Ammon's horn (tissue), 1 donor: ENCODE data around the gene DERL3.

Source experiments
- DNase-seq: peaks from one replicate; pipeline ENCODE4 v3.0.0-alpha.2; 2016; ENCODE audit warnings: low spot score

The DERL3 gene

DNA sequence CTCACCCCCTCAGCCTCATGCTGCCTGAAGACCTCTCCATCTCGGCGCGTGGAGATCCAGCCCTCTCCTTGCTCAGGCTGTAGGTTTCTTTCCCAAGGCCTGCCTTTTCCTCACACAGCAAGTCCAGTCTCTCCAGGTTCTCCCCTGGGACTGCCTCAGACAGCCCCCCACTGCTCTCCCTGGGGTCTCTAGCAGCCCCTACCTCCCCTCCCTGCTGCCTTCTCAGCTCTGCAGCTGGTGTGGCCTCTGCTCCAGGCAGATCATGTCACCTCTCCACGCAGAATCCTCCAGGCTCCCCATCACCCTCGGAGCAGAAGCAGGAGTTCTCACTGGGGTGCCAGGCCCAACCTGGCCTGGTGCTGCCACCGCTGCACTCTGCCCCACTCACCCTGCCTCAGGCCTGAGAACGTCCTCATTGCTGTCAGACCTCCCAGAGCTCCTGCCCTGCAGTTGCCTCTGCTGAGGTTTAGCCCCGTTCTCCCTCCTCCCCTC lies 36.9 kb downstream of the DERL3 start:
- DNase-seq = no peak

DNA sequence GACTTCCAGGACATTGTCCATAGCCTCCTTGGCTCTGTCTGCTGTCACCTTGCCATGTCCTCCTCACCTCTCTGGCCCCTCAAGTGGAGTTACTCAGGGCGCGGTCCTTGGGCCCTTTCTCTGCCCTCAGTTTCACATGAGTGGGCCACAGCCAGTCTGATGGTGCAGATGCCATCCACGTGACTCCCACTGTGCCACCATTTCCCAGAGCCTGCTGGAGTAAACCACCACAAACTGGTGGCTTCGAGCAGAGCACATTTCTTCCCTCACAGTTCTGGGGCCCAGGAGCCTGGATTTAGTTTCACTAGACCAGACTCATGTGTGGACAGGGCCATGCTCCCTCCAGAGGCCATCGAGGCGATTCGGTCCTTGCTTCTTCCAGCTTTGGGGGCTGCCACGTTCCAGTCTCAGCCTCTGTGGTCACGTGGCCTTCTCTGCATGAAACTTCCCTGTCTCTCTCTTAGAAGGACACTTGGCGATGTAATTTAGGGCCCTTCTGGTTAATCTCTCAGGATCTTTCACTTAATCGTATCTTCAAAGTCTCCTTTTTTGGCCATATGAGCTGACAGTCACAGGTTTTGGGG lies 37.5 kb downstream of the DERL3 start:
- DNase-seq = no peak

DNA sequence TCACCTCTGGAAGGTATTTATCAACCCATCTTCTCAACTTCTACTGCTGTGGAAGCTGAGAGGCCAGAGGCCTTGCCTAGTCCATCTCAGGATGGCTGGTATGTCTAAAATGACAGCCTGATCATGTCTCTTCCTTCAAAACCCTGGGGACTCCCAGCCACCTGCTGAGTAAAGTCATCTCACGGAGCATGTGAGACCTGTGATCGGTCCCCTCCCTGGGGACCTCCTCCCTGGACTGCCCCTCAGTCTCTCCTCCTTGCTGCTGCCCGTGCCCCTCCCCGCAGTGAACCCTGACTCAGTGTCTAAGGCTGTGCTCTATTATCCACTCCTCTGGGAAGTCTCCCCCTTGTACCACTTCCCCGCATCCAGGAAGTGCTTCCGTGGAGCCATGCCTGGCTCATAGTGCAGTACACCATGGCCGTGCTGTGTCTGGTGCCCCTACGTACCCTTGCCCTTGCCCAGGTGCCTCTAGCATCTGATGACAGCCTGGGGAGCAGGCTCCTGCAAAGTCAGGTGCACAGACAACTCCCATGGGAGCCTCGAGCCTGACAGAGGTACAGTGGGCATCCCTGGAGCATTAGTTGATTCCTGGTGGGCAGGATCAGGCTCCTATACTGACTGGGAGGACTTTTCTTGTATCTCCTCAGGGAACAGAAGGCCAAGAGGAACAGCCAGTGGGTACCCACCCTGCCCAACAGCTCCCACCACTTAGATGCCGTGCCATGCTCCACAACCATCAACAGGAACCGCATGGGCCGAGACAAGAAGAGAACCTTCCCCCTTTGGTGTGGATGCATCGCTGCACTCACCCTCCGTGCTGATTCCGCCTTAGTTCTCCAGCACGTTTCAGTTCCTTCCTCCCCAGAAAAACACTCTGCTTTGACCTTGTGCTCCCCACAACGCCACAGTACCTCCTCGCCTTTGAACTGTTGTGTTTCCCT lies 38.2 kb downstream of the DERL3 start:
- no peak for DNase-seq

DNA sequence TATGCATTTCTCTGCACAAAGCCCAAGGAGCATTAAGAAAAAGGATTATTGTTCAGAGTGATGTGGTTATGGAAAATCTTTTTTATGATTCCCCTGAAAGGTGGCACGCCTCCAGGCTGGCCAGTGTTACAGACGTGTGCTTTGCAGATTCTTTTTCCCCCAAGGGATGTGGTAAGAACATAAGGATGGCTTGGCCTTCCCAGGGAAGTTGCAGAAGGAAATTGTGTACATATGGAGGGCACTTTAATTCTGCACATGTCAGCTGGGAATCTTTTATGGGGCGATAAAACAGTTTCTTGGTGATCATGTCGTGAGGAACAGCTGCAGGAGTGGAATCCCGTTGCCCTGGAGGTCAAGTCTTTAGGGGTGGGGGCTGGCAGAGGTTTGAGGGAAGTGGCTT lies 42.3 kb downstream of the DERL3 start:
- DNase-seq = no peak

- no peak for DNase-seq
These were observed 45.5 kb downstream of the DERL3 start for GRCh38 chr22:23793326-23793725.

DNA sequence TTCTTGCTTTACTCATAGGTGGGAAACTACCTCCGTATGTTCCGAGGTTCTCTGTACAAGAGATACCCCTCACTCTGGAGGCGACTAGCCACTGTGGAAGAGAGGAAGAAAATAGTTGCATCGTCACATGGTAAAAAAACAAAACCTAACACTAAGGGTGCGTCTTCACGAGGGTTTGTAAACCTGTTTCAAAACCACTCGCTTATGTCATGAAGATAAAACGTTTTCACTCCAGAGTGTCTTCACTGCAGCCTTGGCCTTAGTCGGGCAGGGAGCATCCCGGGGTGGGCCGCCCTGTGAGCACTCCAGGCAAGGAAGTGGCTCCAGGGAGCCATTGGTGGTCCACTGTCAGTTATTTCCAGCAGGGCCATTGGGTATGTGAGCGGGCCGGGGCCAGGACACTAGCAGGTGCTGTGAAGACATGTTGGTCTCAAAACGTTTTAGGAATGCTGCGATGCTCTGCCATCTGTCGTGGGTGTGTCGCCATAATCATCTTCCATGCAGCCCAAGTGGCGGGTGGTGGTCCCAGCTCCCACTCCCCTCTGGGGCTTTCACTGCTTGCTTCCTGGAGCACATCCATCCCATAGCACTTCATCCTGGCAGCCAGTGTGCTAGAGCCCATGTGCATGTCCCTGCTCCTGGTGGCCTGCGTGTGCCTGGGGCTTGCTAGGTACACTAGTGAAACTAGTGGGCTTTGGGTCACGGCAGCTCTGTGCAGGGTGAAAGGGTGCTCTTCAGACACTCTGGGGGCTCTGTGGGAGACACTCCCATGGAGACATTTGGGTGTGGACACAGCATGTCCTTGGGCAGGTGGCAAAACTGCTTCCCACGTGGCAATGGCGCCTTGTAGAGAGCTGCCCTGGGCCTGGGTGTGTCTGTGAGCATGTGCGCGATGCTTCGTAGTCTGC lies 46.8 kb downstream of the DERL3 start:
- no peak for DNase-seq

GRCh38 chr22:23790819-23791737 lies 47.7 kb downstream of the DERL3 start:
- no peak for DNase-seq

DNA sequence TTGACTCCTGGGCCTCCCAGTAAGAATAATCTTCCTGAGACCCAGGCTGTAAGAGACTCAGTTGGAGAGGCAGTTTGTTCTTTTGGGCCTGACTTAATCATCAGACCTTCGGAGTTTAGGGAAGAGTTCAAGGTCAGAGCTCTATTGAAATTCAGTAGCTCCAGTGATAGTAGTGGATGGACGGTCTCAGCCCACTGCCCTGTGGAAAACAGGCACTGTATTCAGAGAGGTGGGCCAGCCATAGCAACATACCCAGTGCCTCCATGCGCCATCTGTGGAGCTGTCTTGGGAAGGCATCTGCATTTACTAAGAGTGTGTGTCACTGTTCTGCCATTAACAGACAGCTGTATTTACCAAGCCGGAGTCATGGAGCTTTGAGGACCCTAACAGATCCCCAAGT lies 49.2 kb downstream of the DERL3 start:
- DNase-seq = peak; percentile 55

GRCh38 chr22:23789121-23789520 lies 49.7 kb downstream of the DERL3 start:
- no peak for DNase-seq

GRCh38 chr22:23787910-23788309 lies 50.9 kb downstream of the DERL3 start:
- DNase-seq = no peak

DNA sequence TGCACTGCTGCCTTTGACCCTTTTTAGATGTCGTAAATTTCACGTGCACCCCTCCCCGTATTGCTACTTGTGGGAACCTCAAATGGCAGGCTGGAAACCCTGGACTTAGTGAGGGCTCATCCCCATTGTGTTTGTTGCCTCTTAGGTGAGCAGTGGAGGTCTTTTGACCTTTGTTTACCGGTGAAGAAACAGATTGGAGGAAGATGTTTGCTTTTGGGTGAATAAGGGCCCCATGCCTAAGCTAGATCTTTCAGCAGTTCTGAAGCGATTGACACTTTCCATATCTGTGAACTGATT lies 51.3 kb downstream of the DERL3 start:
- no peak for DNase-seq

DNA sequence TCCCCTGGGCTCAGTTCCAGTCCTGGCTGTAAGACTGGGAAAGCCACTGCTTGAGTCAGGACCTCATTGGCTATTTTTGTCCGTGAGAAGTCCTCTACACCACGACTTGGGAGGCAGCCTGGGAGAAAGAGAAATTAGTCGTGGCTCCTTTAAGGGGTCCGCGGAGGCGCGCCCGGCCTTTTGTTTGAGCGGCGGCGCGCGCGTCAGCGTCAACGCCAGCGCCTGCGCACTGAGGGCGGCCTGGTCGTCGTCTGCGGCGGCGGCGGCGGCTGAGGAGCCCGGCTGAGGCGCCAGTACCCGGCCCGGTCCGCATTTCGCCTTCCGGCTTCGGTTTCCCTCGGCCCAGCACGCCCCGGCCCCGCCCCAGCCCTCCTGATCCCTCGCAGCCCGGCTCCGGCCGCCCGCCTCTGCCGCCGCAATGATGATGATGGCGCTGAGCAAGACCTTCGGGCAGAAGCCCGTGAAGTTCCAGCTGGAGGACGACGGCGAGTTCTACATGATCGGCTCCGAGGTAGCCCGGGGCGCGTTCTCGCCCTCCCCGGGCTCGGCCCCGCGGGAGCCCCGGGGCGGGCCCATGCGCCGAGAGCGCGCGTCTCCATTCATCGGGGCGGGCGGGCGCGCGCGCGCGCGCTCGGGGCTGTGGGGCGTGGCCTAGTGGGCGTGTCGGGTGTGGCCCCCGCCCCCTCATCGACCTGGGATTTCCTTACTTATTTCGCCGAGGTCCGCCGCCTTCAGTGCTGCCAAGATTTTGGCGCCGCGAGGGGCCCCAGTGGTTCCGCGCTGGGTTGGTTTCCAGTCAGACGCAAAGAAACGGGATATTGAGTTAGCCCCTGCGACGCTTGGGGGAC lies 51.8 kb downstream of the DERL3 start, which contains the start of gene SMARCB1:
Gene SMARCB1 (plus strand): TSS at position 215 of the 848 bp plus-strand sequence. CDS start 204 bp downstream, at position 419.
- peak; percentile 87 for DNase-seq

DNA sequence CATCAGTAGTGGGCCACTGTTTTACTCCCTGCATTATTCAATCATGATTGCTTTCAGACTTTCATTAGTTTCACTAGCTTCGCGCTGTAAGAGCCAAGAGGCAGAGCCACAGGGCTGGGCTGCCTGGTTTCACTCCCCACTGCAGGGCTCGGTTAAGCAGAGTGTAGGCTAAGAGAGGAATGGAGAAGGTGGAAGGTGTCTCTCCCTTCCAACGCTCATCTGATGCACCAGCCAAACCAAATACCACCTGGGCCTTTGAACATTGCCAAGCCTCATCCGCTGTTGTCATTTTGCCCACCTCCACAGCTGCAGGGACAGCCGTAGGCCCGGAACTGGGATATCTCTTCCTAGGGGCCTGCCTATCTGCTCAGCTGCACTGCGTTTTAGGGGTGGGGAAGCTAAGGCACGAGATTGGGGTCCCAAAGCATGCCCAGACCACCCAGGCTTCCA lies 52.5 kb downstream of the DERL3 start:
- no peak for DNase-seq
